ENCODE results near the gene TXNDC16.

TXNDC16 gene

DNA sequence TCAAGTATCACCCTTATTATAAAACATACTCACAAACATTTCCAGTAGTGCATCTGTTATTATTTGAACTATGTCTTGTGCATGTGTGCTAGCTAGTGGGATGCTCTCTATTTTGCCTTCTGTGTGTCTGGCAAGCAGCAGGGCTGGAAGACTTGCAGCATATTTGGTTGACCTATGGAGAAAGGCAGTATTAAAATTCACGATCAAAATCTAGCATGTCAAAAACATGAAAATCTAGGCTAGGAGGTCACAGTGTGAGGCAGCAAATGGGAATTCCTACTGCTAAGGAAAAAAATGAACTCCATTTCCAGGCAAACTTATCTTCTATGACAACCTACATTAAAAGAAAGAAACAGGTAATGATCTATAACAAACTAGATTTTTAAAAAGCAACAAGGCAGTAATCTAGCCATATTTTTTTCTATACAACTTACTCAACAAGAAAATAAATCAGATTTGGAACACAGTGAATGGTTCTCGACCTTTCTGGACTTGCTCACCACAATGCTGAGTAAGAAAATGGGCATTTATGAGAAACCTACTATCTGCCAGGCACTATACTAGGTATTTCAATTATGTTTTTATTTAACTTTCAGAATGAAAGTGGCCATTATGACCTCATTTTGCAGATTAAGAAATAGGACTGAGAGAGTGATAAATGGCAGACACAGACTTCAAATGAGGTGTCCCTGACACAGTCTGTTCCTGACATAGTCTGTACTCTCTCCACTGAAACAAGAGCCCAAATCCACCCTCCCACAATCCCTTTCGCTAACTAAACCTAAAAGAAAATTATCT is 96.8 kb downstream of the TXNDC16 start:
- Histone ChIP-seq H3K9ac (ENCODE audit: low read depth, low read length) (no peak overlapping the region), H3K4me1 (ENCODE audit: control insufficient read depth, insufficient read depth, low read length) (no peaks in the 10 kb centered on the region; the same call in 1 of the 2 replicates), H3K27ac (ENCODE audit: low read depth, low read length) (no peak overlapping the region), H3K27me3 (ENCODE audit: control insufficient read depth, insufficient read depth, low read length) (no peaks in the 10 kb centered on the region), H3K4me3 (ENCODE audit: low read depth, low read length) (no peak overlapping the region), H3K36me3 (ENCODE audit: control insufficient read depth, insufficient read depth, low read length) (0 out of 2 replicates have a peak, but pooled peaks cover 8% of the 10 kb centered on the region), H3K9me3 (ENCODE audit: control insufficient read depth, insufficient read depth, low read length) (no peaks in the 10 kb centered on the region)

DNA sequence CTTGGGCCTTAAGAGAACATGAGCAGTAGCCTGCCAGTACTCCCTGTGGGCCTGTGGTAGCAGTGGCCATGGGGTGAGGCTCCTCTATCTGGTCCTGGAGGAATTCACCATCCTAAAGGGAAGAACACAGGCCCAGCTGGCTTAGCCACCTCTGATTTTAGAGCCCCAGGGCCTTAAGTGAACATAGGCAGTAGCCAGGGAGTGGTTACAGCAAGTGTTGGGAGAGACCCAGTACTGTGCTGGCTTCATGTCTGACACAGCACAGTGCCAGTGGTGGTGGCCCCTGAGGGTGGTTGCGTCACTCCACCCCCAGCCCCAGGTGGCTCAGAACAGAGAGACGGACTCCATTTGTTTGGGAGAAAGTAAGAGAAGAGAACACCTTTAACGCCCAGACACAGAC is 105.1 kb downstream of the TXNDC16 start:
- Histone ChIP-seq H3K27me3 (ENCODE audit: control insufficient read depth, insufficient read depth, low read length) (no peaks in the 10 kb centered on the region), H3K9ac (ENCODE audit: low read depth, low read length) (no peak overlapping the region), H3K9me3 (ENCODE audit: control insufficient read depth, insufficient read depth, low read length) (no peaks in the 10 kb centered on the region), H3K4me1 (ENCODE audit: control insufficient read depth, insufficient read depth, low read length) (no peaks in the 10 kb centered on the region), H3K4me3 (ENCODE audit: low read depth, low read length) (no peak overlapping the region), H3K36me3 (ENCODE audit: control insufficient read depth, insufficient read depth, low read length) (no peaks in the 10 kb centered on the region), H3K27ac (ENCODE audit: low read depth, low read length) (no peak overlapping the region)

DNA sequence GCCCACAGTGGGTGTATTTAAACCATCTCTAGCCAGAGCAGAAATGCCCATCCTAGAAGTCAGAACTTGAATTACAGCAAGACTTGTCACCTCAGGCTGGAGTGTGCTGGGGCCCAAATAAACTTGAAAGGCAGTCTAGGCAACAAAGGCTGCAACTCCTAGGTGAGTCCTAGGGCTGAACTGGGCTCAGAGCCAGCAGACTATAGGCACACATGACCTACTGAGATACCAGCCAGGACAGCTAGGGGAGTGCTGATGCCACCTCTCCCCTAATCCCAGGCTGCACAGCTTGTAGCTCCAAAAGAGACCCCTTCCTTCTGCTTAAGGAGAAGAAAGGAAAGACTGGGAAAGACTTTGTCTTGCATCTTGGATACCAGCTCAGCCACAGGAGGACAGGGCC is 106.0 kb downstream of the TXNDC16 start:
- no peak overlapping the region for H3K4me3 ChIP-seq (ENCODE audit: low read depth, low read length)
- H3K4me1 ChIP-seq (ENCODE audit: control insufficient read depth, insufficient read depth, low read length), result no peaks in the 10 kb centered on the region
- H3K36me3 ChIP-seq (ENCODE audit: control insufficient read depth, insufficient read depth, low read length), result no peaks in the 10 kb centered on the region
- H3K9ac ChIP-seq (ENCODE audit: low read depth, low read length), result no peak overlapping the region
- no peaks in the 10 kb centered on the region for H3K9me3 ChIP-seq (ENCODE audit: control insufficient read depth, insufficient read depth, low read length)
- H3K27ac ChIP-seq (ENCODE audit: low read depth, low read length), result no peak overlapping the region
- H3K27me3 ChIP-seq (ENCODE audit: control insufficient read depth, insufficient read depth, low read length), result no peaks in the 10 kb centered on the region

DNA sequence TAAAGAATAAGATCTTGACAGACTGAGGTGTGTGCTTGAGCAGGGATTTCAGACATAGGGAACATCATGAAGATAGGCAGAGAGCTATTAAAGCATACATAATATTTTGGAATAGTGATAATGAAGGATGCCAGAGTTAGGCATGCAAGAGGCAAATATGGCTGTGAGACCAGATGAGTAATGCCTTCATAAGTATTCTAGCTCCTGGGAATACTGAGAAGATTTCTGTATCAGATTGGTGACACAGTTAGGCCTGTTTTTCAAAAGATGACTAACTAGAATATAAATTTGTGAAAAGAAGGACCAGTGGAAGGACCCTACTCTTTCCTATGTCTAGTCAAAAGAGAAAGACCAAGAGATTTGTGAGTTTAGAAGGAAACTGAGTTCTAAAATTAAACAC is 108.8 kb downstream of the TXNDC16 start:
- Histone ChIP-seq H3K27me3 (ENCODE audit: control insufficient read depth, insufficient read depth, low read length) (no peaks in the 10 kb centered on the region), H3K4me1 (ENCODE audit: control insufficient read depth, insufficient read depth, low read length) (no peaks in the 10 kb centered on the region)

DNA sequence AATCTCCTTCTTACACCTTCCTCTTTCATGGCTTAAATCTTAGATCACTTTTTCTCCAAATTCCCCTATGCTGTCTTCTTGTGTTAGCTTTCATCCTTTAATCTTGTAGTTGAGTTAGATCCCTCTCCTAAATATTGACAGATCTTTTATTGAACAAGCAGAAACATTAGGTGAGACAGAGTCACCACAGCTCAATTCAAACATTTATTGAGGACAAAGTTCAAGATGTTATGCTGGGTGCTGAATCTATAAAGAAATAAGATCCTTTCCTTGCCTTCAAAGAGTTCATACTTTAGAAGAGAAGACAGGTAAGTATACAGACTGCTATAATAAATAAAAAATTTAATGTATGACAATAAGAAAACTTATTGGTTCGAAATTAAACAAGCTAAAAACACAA is 109.7 kb downstream of the TXNDC16 start:
- H3K4me1 ChIP-seq (ENCODE audit: control insufficient read depth, insufficient read depth, low read length), result no peaks in the 10 kb centered on the region
- H3K27ac ChIP-seq (ENCODE audit: low read depth, low read length), result no peak overlapping the region
- H3K27me3 ChIP-seq (ENCODE audit: control insufficient read depth, insufficient read depth, low read length), result no peaks in the 10 kb centered on the region
- no peak overlapping the region for H3K4me3 ChIP-seq (ENCODE audit: low read depth, low read length)
- no peak overlapping the region for H3K9ac ChIP-seq (ENCODE audit: low read depth, low read length)
- no peaks in the 10 kb centered on the region for H3K36me3 ChIP-seq (ENCODE audit: control insufficient read depth, insufficient read depth, low read length)
- H3K9me3 ChIP-seq (ENCODE audit: control insufficient read depth, insufficient read depth, low read length), result no peaks in the 10 kb centered on the region

More for the DNA sequence above, 108.8 kb downstream of the TXNDC16 start:
- no peak overlapping the region for H3K4me3 ChIP-seq (ENCODE audit: low read depth, low read length)
- no peak overlapping the region for H3K27ac ChIP-seq (ENCODE audit: low read depth, low read length)
- H3K9me3 ChIP-seq (ENCODE audit: control insufficient read depth, insufficient read depth, low read length), result no peaks in the 10 kb centered on the region
- no peak overlapping the region for H3K9ac ChIP-seq (ENCODE audit: low read depth, low read length)
- no peaks in the 10 kb centered on the region for H3K36me3 ChIP-seq (ENCODE audit: control insufficient read depth, insufficient read depth, low read length)

DNA sequence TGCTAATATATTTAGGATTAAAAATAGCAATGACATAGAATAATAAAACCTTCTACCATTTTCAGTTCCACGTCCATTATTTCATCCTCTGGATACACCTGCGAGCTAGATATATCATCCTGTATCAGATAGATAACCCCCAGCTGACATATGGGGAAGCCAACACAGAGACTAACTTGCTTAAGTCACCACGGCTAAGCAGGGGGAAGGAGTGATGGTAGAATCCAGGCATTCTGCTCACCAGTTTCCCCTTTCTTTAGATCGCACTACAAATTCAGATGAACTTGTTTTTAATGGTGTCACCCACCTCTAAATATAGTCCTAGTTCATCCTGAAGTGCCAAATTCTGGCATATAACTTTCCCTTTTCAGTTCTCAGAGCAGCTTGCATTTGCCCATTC is 110.1 kb downstream of the TXNDC16 start:
- Histone ChIP-seq H3K9ac (ENCODE audit: low read depth, low read length) (no peak overlapping the region), H3K36me3 (ENCODE audit: control insufficient read depth, insufficient read depth, low read length) (no peaks in the 10 kb centered on the region), H3K4me1 (ENCODE audit: control insufficient read depth, insufficient read depth, low read length) (no peaks in the 10 kb centered on the region), H3K27ac (ENCODE audit: low read depth, low read length) (no peak overlapping the region), H3K27me3 (ENCODE audit: control insufficient read depth, insufficient read depth, low read length) (no peaks in the 10 kb centered on the region), H3K4me3 (ENCODE audit: low read depth, low read length) (no peak overlapping the region), H3K9me3 (ENCODE audit: control insufficient read depth, insufficient read depth, low read length) (no peaks in the 10 kb centered on the region)

DNA sequence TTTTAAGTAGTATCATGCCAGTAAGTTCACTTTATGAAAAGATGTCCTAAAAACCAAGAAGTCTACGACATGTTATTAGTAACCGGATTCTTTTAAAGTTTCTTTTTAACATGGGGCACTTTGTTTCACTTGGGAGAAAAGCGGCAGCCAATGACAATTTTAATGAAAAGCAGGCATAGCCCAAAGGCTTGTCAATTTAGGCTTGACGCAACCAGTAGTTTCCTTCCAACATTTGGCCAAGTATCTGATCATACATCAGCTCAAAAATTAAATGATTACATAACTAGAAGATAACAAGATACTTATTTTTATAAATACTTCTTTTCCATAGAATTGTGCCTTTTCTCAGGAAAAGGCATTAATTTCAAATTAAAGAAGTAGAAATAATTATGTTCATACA is 112.8 kb downstream of the TXNDC16 start:
- H3K4me1 ChIP-seq (ENCODE audit: control insufficient read depth, insufficient read depth, low read length), result no peaks in the 10 kb centered on the region
- no peaks in the 10 kb centered on the region for H3K27me3 ChIP-seq (ENCODE audit: control insufficient read depth, insufficient read depth, low read length)
- no peaks in the 10 kb centered on the region for H3K36me3 ChIP-seq (ENCODE audit: control insufficient read depth, insufficient read depth, low read length)
- no peak overlapping the region for H3K27ac ChIP-seq (ENCODE audit: low read depth, low read length)
- no peak overlapping the region for H3K4me3 ChIP-seq (ENCODE audit: low read depth, low read length)
- no peak overlapping the region for H3K9ac ChIP-seq (ENCODE audit: low read depth, low read length)
- no peaks in the 10 kb centered on the region for H3K9me3 ChIP-seq (ENCODE audit: control insufficient read depth, insufficient read depth, low read length)

DNA sequence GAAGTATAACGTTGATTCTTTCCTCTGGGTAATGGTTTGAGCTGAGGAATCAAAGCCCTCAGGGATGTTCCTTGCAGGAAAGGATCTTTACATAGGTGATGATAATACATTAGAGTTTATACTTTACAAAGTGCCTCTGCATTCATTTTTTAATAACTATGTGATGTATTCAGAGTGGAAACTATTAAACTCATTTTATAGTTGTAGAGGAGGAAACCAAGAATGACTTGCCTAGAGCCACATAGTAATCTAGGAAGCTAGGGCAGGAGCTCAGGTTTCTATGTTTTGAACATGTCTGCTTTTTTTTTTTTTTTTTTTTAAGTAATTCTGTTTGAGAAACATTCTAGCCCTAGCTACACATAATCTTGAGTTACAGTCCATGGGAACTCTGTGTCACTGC is 117.3 kb downstream of the TXNDC16 start:
- no peaks in the 10 kb centered on the region for H3K36me3 ChIP-seq (ENCODE audit: control insufficient read depth, insufficient read depth, low read length)
- H3K9me3 ChIP-seq (ENCODE audit: control insufficient read depth, insufficient read depth, low read length), result no peaks in the 10 kb centered on the region
- H3K4me3 ChIP-seq (ENCODE audit: low read depth, low read length), result no peak overlapping the region
- no peaks in the 10 kb centered on the region for H3K27me3 ChIP-seq (ENCODE audit: control insufficient read depth, insufficient read depth, low read length)
- no peak overlapping the region for H3K27ac ChIP-seq (ENCODE audit: low read depth, low read length)
- no peak overlapping the region for H3K9ac ChIP-seq (ENCODE audit: low read depth, low read length)
- no peaks in the 10 kb centered on the region for H3K4me1 ChIP-seq (ENCODE audit: control insufficient read depth, insufficient read depth, low read length)

DNA sequence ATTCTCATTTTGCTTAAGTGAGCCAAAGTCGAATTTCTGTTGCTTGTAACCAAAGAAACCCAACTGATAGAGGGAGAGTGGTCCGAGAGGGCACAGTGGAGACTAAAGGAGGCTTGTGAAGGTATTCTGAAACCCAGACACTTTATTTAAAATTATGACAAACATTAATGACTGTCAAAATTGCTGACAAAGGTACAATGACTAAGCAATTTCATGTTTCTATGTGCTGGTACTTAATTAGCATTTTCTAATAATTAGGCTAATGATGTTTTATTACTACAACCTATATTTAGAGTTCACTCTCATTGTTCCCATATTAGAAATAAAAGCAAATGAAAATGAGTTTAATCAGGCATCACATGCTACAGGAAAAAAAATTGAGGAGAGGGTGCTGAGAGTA is 121.8 kb downstream of the TXNDC16 start:
- H3K4me1 ChIP-seq (ENCODE audit: control insufficient read depth, insufficient read depth, low read length), result no peaks in the 10 kb centered on the region
- H3K36me3 ChIP-seq (ENCODE audit: control insufficient read depth, insufficient read depth, low read length), result no peaks in the 10 kb centered on the region
- no peak overlapping the region for H3K9ac ChIP-seq (ENCODE audit: low read depth, low read length)
- H3K27me3 ChIP-seq (ENCODE audit: control insufficient read depth, insufficient read depth, low read length), result no peaks in the 10 kb centered on the region
- no peak overlapping the region for H3K4me3 ChIP-seq (ENCODE audit: low read depth, low read length)
- H3K27ac ChIP-seq (ENCODE audit: low read depth, low read length), result no peak overlapping the region
- no peaks in the 10 kb centered on the region for H3K9me3 ChIP-seq (ENCODE audit: control insufficient read depth, insufficient read depth, low read length)

DNA sequence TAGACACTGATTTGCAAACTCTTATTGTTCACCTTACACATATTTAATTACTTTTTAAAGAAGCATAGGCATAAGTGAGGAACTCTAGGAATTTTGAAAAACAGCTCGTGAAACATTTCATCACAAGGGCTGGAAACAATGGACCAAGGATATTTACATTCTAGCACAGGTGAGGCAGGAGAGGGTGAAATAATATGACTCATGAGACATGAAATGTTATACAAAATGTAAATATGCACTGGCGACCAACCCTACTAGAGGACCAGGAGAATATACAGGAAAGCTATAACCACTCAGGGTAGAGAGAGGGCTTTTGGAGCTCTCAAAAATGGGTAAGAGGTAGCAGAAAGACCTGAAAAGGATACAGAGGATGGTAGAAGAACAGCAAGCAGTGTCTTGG is 122.9 kb downstream of the TXNDC16 start:
- no peaks in the 10 kb centered on the region for H3K36me3 ChIP-seq (ENCODE audit: control insufficient read depth, insufficient read depth, low read length)
- no peak overlapping the region for H3K9ac ChIP-seq (ENCODE audit: low read depth, low read length)
- no peaks in the 10 kb centered on the region for H3K9me3 ChIP-seq (ENCODE audit: control insufficient read depth, insufficient read depth, low read length)
- no peak overlapping the region for H3K27ac ChIP-seq (ENCODE audit: low read depth, low read length)
- H3K4me1 ChIP-seq (ENCODE audit: control insufficient read depth, insufficient read depth, low read length), result no peaks in the 10 kb centered on the region
- H3K4me3 ChIP-seq (ENCODE audit: low read depth, low read length), result no peak overlapping the region
- H3K27me3 ChIP-seq (ENCODE audit: control insufficient read depth, insufficient read depth, low read length), result no peaks in the 10 kb centered on the region

DNA sequence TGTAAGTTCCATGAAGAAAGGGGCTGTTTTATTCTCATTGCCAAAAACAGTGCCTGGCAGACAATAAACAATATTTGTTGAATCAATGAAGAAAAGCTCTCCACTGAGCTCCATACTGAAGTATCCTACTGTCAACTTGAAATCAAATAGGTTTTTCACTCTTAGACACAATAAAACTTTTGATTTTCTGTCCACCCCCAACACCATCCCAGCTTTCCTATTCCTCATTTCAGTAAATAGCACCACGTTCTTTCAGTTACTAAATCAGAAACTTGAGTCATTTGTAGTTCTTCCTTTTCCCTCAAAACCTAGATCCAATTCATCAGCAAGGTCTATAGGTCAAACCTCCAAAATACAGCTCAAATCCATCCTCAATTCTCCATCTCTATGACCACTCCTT is 124.8 kb downstream of the TXNDC16 start:
- H3K4me1 ChIP-seq (ENCODE audit: control insufficient read depth, insufficient read depth, low read length), result no peaks in the 10 kb centered on the region
- H3K9ac ChIP-seq (ENCODE audit: low read depth, low read length), result no peak overlapping the region
- H3K4me3 ChIP-seq (ENCODE audit: low read depth, low read length), result no peak overlapping the region
- H3K36me3 ChIP-seq (ENCODE audit: control insufficient read depth, insufficient read depth, low read length), result no peaks in the 10 kb centered on the region
- H3K9me3 ChIP-seq (ENCODE audit: control insufficient read depth, insufficient read depth, low read length), result no peaks in the 10 kb centered on the region
- no peaks in the 10 kb centered on the region for H3K27me3 ChIP-seq (ENCODE audit: control insufficient read depth, insufficient read depth, low read length)
- H3K27ac ChIP-seq (ENCODE audit: low read depth, low read length), result no peak overlapping the region

Data from HUES48 (cell line).